ENCODE measurements around the gene CR1L. TPM values are rescaled to one million over a fixed set of nuclear protein-coding genes. Genes with fewer than 3 reads are reported as not detected.

CR1L gene
- total and polyA plus RNA-seq, 9 of the 15 experiments (the other 6 are each of a cell fraction or from before 2014, with no cell fraction given), result 10.1 to 74.8 (median 34.3) TPM

DNA sequence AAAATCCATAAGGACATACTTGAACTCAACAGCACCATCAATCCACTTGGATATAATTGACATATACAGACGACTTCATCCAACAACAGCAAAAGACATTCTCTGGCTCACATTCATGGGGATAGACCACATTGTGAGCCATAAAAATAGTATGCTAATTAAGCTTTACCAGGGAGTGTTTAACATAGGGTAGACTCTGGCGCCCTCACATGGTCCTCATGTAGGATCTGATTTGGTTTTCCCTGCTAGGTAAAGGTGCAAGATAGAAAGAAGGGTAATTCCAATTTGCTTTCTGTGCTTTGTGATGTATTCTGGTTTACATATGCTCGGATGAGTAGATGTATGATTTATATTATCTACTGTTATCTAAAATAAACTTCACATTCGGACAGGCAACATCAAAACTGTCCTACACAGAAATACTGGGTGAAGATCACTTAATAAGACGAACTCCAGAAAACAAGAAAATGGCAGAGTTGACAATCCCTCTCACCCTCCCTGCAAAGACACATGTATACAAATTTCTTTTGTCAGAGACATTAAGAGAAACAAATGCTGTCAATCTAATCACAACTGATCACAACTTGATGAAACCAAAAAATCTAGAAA lies 27.7 kb downstream of the CR1L start (continued):
- TF ChIP-seq, protein P1, sequence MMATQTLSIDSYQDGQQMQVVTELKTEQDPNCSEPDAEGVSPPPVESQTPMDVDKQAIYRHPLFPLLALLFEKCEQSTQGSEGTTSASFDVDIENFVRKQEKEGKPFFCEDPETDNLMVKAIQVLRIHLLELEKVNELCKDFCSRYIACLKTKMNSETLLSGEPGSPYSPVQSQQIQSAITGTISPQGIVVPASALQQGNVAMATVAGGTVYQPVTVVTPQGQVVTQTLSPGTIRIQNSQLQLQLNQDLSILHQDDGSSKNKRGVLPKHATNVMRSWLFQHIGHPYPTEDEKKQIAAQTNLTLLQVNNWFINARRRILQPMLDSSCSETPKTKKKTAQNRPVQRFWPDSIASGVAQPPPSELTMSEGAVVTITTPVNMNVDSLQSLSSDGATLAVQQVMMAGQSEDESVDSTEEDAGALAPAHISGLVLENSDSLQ (IDR thresholded peaks at IDR 0.05), result no peak
- TF ChIP-seq ZNF263 (CRISPR knock-in tag; IDR thresholded peaks at IDR 0.05; ENCODE audit: borderline replicate concordance), result no peak
- TF ChIP-seq SRF (CRISPR knock-in tag; IDR thresholded peaks at IDR 0.05), result no peak
- TF ChIP-seq ZNF507 (tag; conservative IDR thresholded peaks at IDR 0.05), result no peak
- TF ChIP-seq, protein P2, sequence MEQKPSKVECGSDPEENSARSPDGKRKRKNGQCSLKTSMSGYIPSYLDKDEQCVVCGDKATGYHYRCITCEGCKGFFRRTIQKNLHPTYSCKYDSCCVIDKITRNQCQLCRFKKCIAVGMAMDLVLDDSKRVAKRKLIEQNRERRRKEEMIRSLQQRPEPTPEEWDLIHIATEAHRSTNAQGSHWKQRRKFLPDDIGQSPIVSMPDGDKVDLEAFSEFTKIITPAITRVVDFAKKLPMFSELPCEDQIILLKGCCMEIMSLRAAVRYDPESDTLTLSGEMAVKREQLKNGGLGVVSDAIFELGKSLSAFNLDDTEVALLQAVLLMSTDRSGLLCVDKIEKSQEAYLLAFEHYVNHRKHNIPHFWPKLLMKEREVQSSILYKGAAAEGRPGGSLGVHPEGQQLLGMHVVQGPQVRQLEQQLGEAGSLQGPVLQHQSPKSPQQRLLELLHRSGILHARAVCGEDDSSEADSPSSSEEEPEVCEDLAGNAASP (IDR thresholded peaks at IDR 0.05), result no peak
- TF ChIP-seq NELFE (IDR thresholded peaks at IDR 0.05; ENCODE audit: insufficient read depth, insufficient read length), result no peak
- no peak for TF ChIP-seq RNF2 (IDR thresholded peaks at IDR 0.05)
- 0 out of 2 replicates have a peak, but pooled peaks have one; percentile 31 for TF ChIP-seq SP1 (CRISPR knock-in tag; IDR thresholded peaks at IDR 0.05)
- TF ChIP-seq ZBTB9 (CRISPR knock-in tag; IDR thresholded peaks at IDR 0.05), result no peak
- TF ChIP-seq ELF4 (CRISPR knock-in tag; IDR thresholded peaks at IDR 0.05), result no peak
- no peak for TF ChIP-seq ZBTB7A (IDR thresholded peaks at IDR 0.05; ENCODE audit: borderline replicate concordance, control insufficient read depth, low read depth, low read length)
- TF ChIP-seq ZNF217 (CRISPR knock-in tag; IDR thresholded peaks at IDR 0.05), result no peak
- TF ChIP-seq ZNF274 (IDR thresholded peaks at IDR 0.05; ENCODE audit: borderline replicate concordance, low read depth, low read length), result no peak
- no peak for TF ChIP-seq ZNF584 (CRISPR knock-in tag; IDR thresholded peaks at IDR 0.05; ENCODE audit: low read depth)
- no peak for TF ChIP-seq ZNF77 (CRISPR knock-in tag; IDR thresholded peaks at IDR 0.05)
- no peak for TF ChIP-seq HNRNPH1 (optimal IDR thresholded peaks at IDR 0.05; ENCODE audit: low read depth, low read length)
- TF ChIP-seq RBM17 (IDR thresholded peaks at IDR 0.05; ENCODE audit: borderline replicate concordance, low read depth, low read length), result no peak
- TF ChIP-seq ZNF41 (CRISPR knock-in tag; conservative IDR thresholded peaks at IDR 0.05), result no peak
- 0 out of 2 replicates have a peak, but pooled peaks have one; percentile 14 for TF ChIP-seq ETV1 (tag; conservative IDR thresholded peaks at IDR 0.05; ENCODE audit: low read depth)
- 0 out of 2 replicates have a peak, but pooled peaks have one; percentile 6 for TF ChIP-seq ARID1B (IDR thresholded peaks at IDR 0.05)
- TF ChIP-seq KLF16 (IDR thresholded peaks at IDR 0.05), result peak; percentile 32; the same call in 1 of the 2 replicates
- no peak for TF ChIP-seq GTF2A2 (tag; IDR thresholded peaks at IDR 0.05)
- no peak for TF ChIP-seq TAF7 (tag; IDR thresholded peaks at IDR 0.05)
- TF ChIP-seq LCOR (CRISPR knock-in tag; IDR thresholded peaks at IDR 0.05), result no peak
- TF ChIP-seq, protein P3, sequence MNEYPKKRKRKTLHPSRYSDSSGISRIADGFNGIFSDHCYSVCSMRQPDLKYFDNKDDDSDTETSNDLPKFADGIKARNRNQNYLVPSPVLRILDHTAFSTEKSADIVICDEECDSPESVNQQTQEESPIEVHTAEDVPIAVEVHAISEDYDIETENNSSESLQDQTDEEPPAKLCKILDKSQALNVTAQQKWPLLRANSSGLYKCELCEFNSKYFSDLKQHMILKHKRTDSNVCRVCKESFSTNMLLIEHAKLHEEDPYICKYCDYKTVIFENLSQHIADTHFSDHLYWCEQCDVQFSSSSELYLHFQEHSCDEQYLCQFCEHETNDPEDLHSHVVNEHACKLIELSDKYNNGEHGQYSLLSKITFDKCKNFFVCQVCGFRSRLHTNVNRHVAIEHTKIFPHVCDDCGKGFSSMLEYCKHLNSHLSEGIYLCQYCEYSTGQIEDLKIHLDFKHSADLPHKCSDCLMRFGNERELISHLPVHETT (CRISPR knock-in tag; conservative IDR thresholded peaks at IDR 0.05 in 1 of 2, IDR thresholded peaks at IDR 0.05 in 1 of 2), result no peak

Data from K562 (cell line).